ENCODE data around the gene XPO1.

Gene XPO1

DNA sequence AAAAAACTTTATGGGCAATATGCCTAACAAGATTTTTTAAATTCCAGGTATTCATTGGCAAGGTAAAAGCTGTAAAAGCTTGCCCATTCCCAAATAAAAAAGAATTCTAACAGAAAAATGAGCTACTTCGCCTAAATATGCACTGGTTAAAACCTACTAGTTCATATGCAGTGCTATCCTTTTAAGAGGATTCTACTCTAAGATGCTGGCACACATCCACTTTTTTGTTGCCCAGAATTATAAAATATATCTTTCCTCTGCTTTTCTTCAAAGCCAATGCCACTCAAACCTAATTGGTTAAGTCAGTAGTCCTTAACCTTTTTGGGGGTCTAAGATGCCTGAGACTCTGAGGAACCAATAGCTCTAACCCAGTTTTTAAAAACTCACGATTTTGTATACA is 3.2 kb downstream of the XPO1 start:
- DNase-seq (ENCODE audit: low read depth), result no peak
- TF ChIP-seq, protein P1, sequence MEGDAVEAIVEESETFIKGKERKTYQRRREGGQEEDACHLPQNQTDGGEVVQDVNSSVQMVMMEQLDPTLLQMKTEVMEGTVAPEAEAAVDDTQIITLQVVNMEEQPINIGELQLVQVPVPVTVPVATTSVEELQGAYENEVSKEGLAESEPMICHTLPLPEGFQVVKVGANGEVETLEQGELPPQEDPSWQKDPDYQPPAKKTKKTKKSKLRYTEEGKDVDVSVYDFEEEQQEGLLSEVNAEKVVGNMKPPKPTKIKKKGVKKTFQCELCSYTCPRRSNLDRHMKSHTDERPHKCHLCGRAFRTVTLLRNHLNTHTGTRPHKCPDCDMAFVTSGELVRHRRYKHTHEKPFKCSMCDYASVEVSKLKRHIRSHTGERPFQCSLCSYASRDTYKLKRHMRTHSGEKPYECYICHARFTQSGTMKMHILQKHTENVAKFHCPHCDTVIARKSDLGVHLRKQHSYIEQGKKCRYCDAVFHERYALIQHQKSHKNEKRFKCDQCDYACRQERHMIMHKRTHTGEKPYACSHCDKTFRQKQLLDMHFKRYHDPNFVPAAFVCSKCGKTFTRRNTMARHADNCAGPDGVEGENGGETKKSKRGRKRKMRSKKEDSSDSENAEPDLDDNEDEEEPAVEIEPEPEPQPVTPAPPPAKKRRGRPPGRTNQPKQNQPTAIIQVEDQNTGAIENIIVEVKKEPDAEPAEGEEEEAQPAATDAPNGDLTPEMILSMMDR (IDR thresholded peaks at IDR 0.05; ENCODE audit: insufficient read depth, low read depth, low read length, missing control alignments), result no peak
- H3K4me3 ChIP-seq (ENCODE audit: low read length), result peak overlapping the region; percentile 97

DNA sequence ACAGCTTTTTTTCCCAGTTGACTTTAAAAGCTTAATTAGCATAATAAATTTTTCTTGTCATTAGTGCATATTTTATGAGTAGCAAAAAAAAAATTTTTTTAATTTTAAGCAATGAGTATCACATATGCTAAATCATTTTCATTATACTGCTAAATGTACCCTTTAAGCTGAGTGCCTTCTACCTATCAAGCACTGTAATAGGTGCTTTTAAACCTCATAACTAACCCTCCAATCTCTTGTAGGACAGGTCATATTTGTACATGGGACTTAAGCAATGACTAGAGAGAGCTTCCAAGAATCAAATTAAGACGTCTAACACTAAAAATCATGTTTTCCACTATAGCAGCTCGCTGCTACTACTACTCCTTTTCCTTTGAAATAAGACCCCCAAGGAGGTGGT is 7.4 kb downstream of the XPO1 start:
- TF ChIP-seq, protein P1 (IDR thresholded peaks at IDR 0.05; ENCODE audit: insufficient read depth, low read depth, low read length, missing control alignments), result no peak
- no peak overlapping the region for H3K4me3 ChIP-seq (ENCODE audit: low read length)
- DNase-seq (ENCODE audit: low read depth), result no peak

DNA sequence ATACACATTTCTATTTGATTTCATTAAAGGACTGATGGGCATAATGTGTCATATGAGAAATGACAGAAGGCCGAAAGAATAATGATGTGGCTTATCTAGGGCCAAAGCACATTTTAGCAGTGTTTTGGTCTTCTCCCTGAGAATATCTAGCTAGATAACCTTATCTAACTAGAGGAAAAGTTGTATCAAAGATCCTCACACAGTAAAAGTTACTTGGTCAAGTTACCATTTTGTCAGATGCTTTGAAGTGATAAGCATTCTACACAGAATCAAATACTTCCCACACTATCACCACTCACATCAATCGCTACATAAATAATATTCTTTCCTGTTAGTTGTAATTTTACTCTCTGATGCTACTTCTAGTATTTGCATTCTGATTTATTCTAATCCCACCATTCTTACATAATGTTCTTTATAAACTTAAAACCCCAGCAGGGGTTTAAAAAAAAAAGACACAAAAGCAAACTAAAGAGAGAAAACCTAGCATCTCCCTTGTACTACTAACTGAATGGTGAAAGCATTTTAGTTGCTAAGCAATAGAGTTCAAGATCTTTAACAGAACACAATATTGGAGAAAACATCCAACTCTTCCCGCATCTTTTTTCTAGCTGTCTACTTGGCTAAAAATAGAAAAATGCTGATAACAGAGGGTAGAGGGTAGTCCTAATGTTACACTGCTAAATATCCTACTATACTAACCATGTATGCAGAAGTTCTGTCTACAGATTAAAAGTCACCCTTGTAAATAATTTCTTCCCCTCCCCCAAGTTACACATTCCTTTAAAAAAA is 8.0 kb downstream of the XPO1 start:
- TF ChIP-seq, protein P1 (IDR thresholded peaks at IDR 0.05; ENCODE audit: insufficient read depth, low read depth, low read length, missing control alignments), result no peak
- H3K4me3 ChIP-seq (ENCODE audit: low read length), result no peak overlapping the region
- no peak for DNase-seq (ENCODE audit: low read depth)

DNA sequence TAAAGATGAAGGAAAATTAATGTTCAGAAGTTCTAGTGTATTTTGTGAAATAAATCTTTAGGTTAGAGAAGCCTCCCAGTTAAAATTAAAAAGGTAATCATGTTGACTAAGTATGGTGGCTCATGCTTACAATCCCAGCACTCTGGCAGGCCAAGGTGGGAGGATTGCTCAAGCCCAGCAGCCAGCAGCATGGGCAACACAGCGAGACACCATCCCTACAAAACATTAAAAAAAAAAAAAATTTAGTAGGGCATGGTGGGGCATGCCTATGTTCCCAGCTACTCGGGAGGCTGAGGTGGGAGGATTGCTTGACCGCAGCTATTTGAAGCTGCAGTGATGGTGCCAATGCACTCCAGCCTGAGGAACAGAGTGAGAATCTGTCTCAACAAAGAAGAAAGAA is 17.9 kb downstream of the XPO1 start:
- TF ChIP-seq, protein P1 (IDR thresholded peaks at IDR 0.05; ENCODE audit: insufficient read depth, low read depth, low read length, missing control alignments), result no peak
- no peak overlapping the region for H3K4me3 ChIP-seq (ENCODE audit: low read length)
- DNase-seq (ENCODE audit: low read depth), result peak; percentile 67

DNA sequence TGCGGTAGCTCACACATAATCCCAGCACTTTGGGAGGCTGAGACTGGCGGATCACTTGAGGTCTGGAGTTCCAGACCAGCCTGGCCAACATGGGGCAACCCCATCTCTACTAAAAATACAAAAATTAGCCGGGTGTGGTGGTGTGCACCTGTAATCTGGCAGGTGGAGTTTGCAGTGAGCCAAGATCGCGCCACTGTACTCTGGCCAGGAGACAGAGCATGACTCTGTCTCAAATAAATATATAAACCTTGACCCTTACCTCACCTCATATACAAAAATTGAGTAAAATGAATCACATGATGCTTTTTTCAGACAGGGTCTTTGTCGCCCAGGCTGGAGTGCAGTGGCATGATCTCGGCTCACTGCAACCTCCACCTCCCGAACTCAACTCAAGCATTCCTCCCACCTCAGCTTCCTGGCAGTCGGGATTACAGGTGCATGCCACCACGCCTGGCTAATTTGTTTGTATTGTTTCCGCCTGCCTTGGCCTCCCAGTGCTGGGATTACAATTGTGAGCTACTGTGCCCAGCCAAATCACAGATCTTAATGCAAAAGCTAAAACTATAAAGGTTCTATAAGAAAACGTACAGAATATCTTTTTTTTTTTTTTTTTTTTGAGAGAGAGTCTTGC is 25.3 kb downstream of the XPO1 start:
- no peak for DNase-seq (ENCODE audit: low read depth)
- no peak overlapping the region for H3K4me3 ChIP-seq (ENCODE audit: low read length)
- TF ChIP-seq, protein P1 (IDR thresholded peaks at IDR 0.05; ENCODE audit: insufficient read depth, low read depth, low read length, missing control alignments), result no peak

DNA sequence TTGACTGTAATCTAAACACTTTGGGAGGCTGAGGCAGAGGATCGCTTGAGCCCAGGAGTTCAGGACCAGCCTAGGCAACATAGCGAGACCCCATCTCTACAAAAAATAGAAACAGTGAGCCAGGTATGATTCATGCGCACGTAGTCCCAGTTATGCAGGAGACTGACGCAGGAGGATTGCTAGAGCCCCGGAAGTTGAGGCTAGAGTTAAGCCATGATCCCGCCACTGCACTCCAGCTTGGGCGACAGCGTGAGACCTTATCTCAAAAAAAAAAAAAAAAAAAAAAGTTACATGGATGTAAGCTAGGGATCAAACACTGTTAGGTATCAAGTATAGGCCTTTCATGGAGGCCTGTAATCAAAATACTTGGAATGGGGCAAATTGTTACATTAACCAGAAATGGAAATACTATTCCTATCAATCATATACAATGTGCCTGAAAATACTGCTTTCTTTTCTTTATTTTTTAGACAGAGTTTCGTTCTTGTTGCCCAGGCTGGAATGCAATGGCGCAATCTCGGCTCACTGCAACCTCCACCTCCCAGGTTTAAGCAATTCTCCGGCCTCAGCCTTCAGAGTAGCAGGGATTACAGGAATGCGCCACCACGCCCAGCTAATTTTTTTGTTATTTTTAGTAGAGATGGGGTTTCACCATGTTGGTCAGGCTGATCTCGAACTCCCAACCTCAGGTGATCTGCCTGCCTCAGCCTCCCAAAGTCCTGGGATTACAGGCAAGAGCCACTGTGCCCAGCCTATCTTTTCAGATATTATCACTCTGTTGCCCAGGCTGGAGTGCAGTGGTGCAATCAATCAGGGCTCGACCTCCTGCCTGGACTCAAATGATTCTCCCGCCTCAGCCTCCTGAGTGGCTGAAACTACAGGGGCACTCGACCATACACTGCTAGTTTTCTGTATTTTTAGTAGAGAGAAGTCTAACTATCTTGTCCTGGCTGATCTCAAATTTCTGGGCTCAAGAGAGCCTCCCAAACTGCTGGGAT is 27.2 kb downstream of the XPO1 start:
- DNase-seq (ENCODE audit: low read depth), result peak; percentile 6
- H3K4me3 ChIP-seq (ENCODE audit: low read length), result no peak overlapping the region
- TF ChIP-seq, protein P1 (IDR thresholded peaks at IDR 0.05; ENCODE audit: insufficient read depth, low read depth, low read length, missing control alignments), result no peak

Data from epithelial cell of esophagus (primary cell).